ENCODE data around the gene VOPP1. TPM values are rescaled to one million over a fixed set of nuclear protein-coding genes. Genes with fewer than 3 reads are reported as not detected.
A peak's percentile ranks its signal among the peaks of the same experiment; 100 is the strongest.

VOPP1 gene
- total RNA-seq, 1 donor from 2014 or later, result 66.2 TPM

GRCh38 chr7:55449992-55450535 lies 122.2 kb downstream of the VOPP1 start:
- no peaks in the 10 kb centered on the region for H3K9me3 ChIP-seq
- H3K4me1 ChIP-seq, result no peaks in the 10 kb centered on the region
- no peak for DNase-seq
- intact Hi-C loops (cut with DNase I), result no loop called here
- H3K27ac ChIP-seq, result no peak overlapping the region
- peaks cover 5% of the 10 kb centered on the region for H3K27me3 ChIP-seq (ENCODE audit: low read depth)
- H3K36me3 ChIP-seq, result no peaks in the 10 kb centered on the region
- no peak for ATAC-seq
- TF ChIP-seq CTCF (IDR thresholded peaks at IDR 0.05), result no peak
- no peak overlapping the region for H3K4me3 ChIP-seq

GRCh38 chr7:55449205-55449991 lies 122.9 kb downstream of the VOPP1 start:
- Histone ChIP-seq H3K36me3 (no peaks in the 10 kb centered on the region), H3K27me3 (ENCODE audit: low read depth) (peaks cover 5% of the 10 kb centered on the region), H3K4me3 (no peak overlapping the region), H3K4me1 (no peaks in the 10 kb centered on the region), H3K9me3 (no peaks in the 10 kb centered on the region), H3K27ac (no peak overlapping the region)
- ATAC-seq (peak in 1 of 2 donors; percentile 35), DNase-seq (no peak)
- TF ChIP-seq CTCF (IDR thresholded peaks at IDR 0.05), result no peak
- intact Hi-C loops (cut with DNase I), result no loop called here

- ATAC-seq (no peak), DNase-seq (no peak)
- H3K36me3 ChIP-seq, result no peaks in the 10 kb centered on the region
- H3K27ac ChIP-seq, result no peak overlapping the region
- no peak overlapping the region for H3K4me3 ChIP-seq
- peaks cover 5% of the 10 kb centered on the region for H3K27me3 ChIP-seq (ENCODE audit: low read depth)
- intact Hi-C loops (cut with DNase I), result no loop called here
- TF ChIP-seq CTCF (IDR thresholded peaks at IDR 0.05), result no peak
- H3K9me3 ChIP-seq, result no peaks in the 10 kb centered on the region
- H3K4me1 ChIP-seq, result no peaks in the 10 kb centered on the region
Measured at GRCh38 chr7:55448526-55448925, 123.8 kb downstream of the VOPP1 start.

- intact Hi-C loops (cut with DNase I), result no loop called here
- Histone ChIP-seq H3K27me3 (ENCODE audit: low read depth) (peaks cover 5% of the 10 kb centered on the region), H3K4me3 (no peak overlapping the region), H3K36me3 (no peaks in the 10 kb centered on the region), H3K4me1 (no peaks in the 10 kb centered on the region), H3K9me3 (no peaks in the 10 kb centered on the region), H3K27ac (no peak overlapping the region)
- no peak for TF ChIP-seq CTCF (IDR thresholded peaks at IDR 0.05)
- DNase-seq (no peak), ATAC-seq (no peak)
Measured at GRCh38 chr7:55444786-55445185, 127.5 kb downstream of the VOPP1 start.

- H3K27me3 ChIP-seq (ENCODE audit: low read depth), result no peaks in the 10 kb centered on the region
- intact Hi-C loops (cut with DNase I), result no loop called here
Measured at GRCh38 chr7:55441774-55442522, 130.4 kb downstream of the VOPP1 start.

More at GRCh38 chr7:55441774-55442522, 130.4 kb downstream of the VOPP1 start:
- ATAC-seq (no peak), DNase-seq (no peak)
- no peak overlapping the region for H3K4me3 ChIP-seq
- H3K27ac ChIP-seq, result no peak overlapping the region
- H3K4me1 ChIP-seq, result no peaks in the 10 kb centered on the region
- no peaks in the 10 kb centered on the region for H3K9me3 ChIP-seq
- TF ChIP-seq CTCF (IDR thresholded peaks at IDR 0.05), result no peak
- H3K36me3 ChIP-seq, result no peaks in the 10 kb centered on the region
